PC-9 (cell line): ENCODE data around the gene BTAF1. TPM values are rescaled to one million over a fixed set of nuclear protein-coding genes. Genes with fewer than 3 reads are reported as not detected.

Experiments used
- BruUV-seq: library from RNA; stranded (reverse); fragments of 400-500 nt; replicated peaks from 2 replicates; lab custom pipeline; 2021; lab: Mats Ljungman, UMichigan
- CTCF ChIA-PET: fragments of 300-600 bp; sonication (Branson Sonifier 250); formaldehyde crosslinking; loops from one replicate; lab custom pipeline; 2022; ENCODE audit warnings: antibody characterized with exemption; lab: Charles Lee
- POLR2A ChIA-PET: fragments of 300-600 bp; sonication (Branson Sonifier 250); formaldehyde crosslinking; loops from one replicate; lab custom pipeline; 2022; ENCODE audit warnings: antibody characterized with exemption; ENCODE audit not compliant: unreplicated experiment; lab: Charles Lee
- DNase-seq, 2 experiments: peaks; one replicate each; pipeline versions ENCODE4 v3.0.0 to v3.0.0-alpha.2; 2015 to 2022; ENCODE audit warnings: mixed read lengths in 1 of 2
- H2AFZ ChIP-seq: fragments of 200-600 bp; sonication (generic); 2 replicates; pipeline ENCODE4 v1.8.1; 2017; ENCODE audit warnings: antibody characterized with exemption
- H3F3A ChIP-seq: fragments of 200-600 bp; sonication (generic); 2 replicates; pipeline ENCODE4 v1.8.1; 2017; ENCODE audit warnings: antibody characterized with exemption, mild to moderate bottlenecking, low read depth; ENCODE audit not compliant: insufficient read depth
- H3K27ac ChIP-seq: fragments of 200-600 bp; sonication (generic); 2 replicates; pipeline ENCODE4 v1.6.1; 2016; ENCODE audit warnings: mixed run types
- H3K27me3 ChIP-seq: fragments of 200-600 bp; sonication (generic); 2 replicates; pipeline ENCODE4 v1.6.1; 2016; ENCODE audit warnings: low read depth, mixed run types; ENCODE audit not compliant: insufficient read depth
- H3K36me3 ChIP-seq: fragments of 200-600 bp; sonication (generic); 2 replicates; pipeline ENCODE4 v1.6.1; 2016; ENCODE audit warnings: low read depth, mixed run types
- H3K4me1 ChIP-seq: fragments of 200-600 bp; sonication (generic); replicated peaks from 2 replicates; pipeline ENCODE4 v1.6.1; 2016; ENCODE audit warnings: mixed run types; ENCODE audit not compliant: insufficient read depth
- H3K4me2 ChIP-seq: fragments of 200-600 bp; sonication (generic); 2 replicates; pipeline ENCODE4 v1.6.1; 2017; ENCODE audit warnings: mixed run types
- H3K4me3 ChIP-seq: fragments of 200-600 bp; sonication (generic); 2 replicates; pipeline ENCODE4 v1.6.1; 2016; ENCODE audit warnings: mixed run types
- H3K79me2 ChIP-seq: fragments of 200-600 bp; sonication (generic); 2 replicates; pipeline ENCODE4 v1.6.1; 2017; ENCODE audit warnings: low read depth, mixed run types
- H3K9me2 ChIP-seq: fragments of 200-600 bp; sonication (generic); 2 replicates; pipeline ENCODE4 v1.8.1; 2017; ENCODE audit warnings: mild to moderate bottlenecking; ENCODE audit not compliant: insufficient read depth
- H3K9me3 ChIP-seq: fragments of 200-600 bp; sonication (generic); 2 replicates; pipeline ENCODE4 v1.8.1; 2016; ENCODE audit warnings: low read depth; ENCODE audit not compliant: insufficient read depth
- H4K20me1 ChIP-seq: fragments of 200-600 bp; sonication (generic); 2 replicates; pipeline ENCODE4 v1.8.1; 2017; ENCODE audit not compliant: insufficient read depth
- CTCF ChIP-seq: fragments of 200-600 bp; sonication (generic); conservative IDR thresholded peaks from 2 replicates; pipeline ENCODE4 v1.6.1; 2017; ENCODE audit warnings: mixed run types, antibody characterized with exemption, mild to moderate bottlenecking, moderate library complexity
- EZH2 ChIP-seq: fragments of 200-600 bp; sonication (generic); IDR thresholded peaks from 2 replicates; pipeline ENCODE4 v1.8.0; 2017; ENCODE audit warnings: antibody characterized with exemption, low read depth
- intact Hi-C: fragments of 100-400 bp; cut with micrococcal nuclease; formaldehyde crosslinking; loops from one replicate; pipeline ENCODE4 v1.10.0; 2022; ENCODE audit not compliant: unreplicated experiment
- total RNA-seq: library from RNA; stranded (reverse); gene quantifications from 2 replicates; pipeline ENCODE4 v1.2.3, GENCODE V29; 2021

BTAF1 gene
- total RNA-seq, 1 experiment from 2014 or later: 19.0 TPM

DNA sequence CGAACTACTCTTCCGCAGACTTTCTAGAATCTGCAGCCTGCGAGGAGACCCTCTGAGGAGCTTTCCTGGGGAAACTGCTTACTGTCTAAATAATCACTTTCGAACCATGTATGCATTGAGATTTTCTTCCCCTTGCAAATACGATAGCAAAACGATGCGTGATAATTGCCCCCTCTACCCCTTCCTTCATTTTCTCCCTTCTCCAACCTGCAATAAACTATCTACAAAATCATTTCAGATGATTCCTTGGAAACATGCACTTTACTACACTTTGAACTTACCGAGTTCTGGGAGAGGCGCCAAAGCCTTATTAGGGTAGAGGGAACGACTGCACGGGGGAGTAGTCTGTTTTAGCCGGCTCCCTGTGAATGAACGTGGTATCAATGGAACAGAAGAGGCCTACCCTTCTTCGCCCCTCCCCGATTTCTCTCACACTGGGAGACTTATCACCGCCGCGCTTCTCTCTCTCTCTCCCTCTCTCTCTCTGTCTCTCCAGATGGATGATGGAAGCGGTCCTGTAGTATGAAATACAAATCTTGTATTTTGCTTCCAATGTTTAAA, 14.4 kb upstream of the BTAF1 start, which contains the start of gene FGFBP3:
Gene FGFBP3, minus strand, starts transcription at position 370 of the 561 bp plus-strand sequence. CDS start 517 bp downstream, outside the sequence.
- POLR2A ChIA-PET: interaction anchor here (0.6 kb wide), 1 partner anchor 22 kb away, joined by 4 read pairs; no protein-coding TSS in a partner anchor
- peak within 1 kb of the TSS; percentile 72 for H3K4me3 ChIP-seq
- H3F3A ChIP-seq: peaks cover 7% of the 10 kb centered on the region; the same call in 1 of the 2 replicates
- peak within 1 kb of the TSS; percentile 91 for H2AFZ ChIP-seq
- H3K4me2 ChIP-seq: peak within 1 kb of the TSS; percentile 94
- BruUV-seq: no TSS peak
- CTCF ChIA-PET: no interaction called here
- intact Hi-C loops: loop anchor here (1.0 to 5.0 kb wide), 3 partner anchors 52 to 611 kb away; no protein-coding TSS in a partner anchor
- H3K27me3 ChIP-seq: no peaks in the 10 kb centered on the region
- DNase-seq: peak; percentile 8 to 40
- H3K27ac ChIP-seq: no peak within 1 kb of the TSS
- peaks cover 7% of the 10 kb centered on the region for H3K4me1 ChIP-seq
- no peaks in the 10 kb centered on the region for H4K20me1 ChIP-seq
- no peaks in the 10 kb centered on the region for H3K79me2 ChIP-seq
- no peaks in the 10 kb centered on the region for H3K9me3 ChIP-seq
- TF ChIP-seq CTCF: no peak
- TF ChIP-seq EZH2: no peak
- H3K36me3 ChIP-seq: no peaks in the 10 kb centered on the region; the same call in 1 of the 2 replicates
- no peaks in the 10 kb centered on the region for H3K9me2 ChIP-seq

DNA sequence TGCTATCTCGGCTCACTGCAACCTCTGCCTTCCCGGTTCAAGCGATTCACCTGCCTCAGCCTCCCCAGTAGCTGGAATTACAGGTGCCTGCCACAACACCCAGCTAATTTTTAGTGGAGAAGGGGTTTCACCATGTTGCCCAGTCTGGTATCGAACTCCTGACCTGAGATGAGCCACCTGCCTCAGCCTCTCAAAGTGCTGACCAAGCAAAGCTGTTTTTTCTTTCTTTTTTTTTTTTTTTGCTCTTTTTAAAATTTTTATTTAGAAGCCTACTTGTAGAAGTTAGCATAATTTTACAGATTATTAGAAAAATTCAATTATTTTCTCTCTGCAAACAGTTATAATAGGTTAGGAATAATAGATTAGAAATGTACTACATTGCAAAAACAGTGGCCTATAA, 13.1 kb upstream of the BTAF1 start:
- Histone ChIP-seq H3K9me3 (no peaks in the 10 kb centered on the region), H3K27ac (no peak overlapping the region), H3K4me1 (peaks cover 7% of the 10 kb centered on the region), H4K20me1 (no peaks in the 10 kb centered on the region), H3K36me3 (no peaks in the 10 kb centered on the region; the same call in 1 of the 2 replicates), H3K27me3 (no peaks in the 10 kb centered on the region), H3K79me2 (no peaks in the 10 kb centered on the region), H2AFZ (no peak overlapping the region), H3K9me2 (no peaks in the 10 kb centered on the region), H3K4me2 (no peak overlapping the region), H3F3A (peaks cover 7% of the 10 kb centered on the region; the same call in 1 of the 2 replicates), H3K4me3 (no peak overlapping the region)
- BruUV-seq: no TSS peak
- DNase-seq: no peak
- intact Hi-C loops: loop anchor here (10.0 kb wide), 2 partner anchors 524 to 1026 kb away; no protein-coding TSS in a partner anchor
- TF ChIP-seq CTCF (no peak), EZH2 (no peak)
- ChIA-PET POLR2A (no interaction called here), CTCF (interaction anchor here (0.6 kb wide), 1 partner anchor 149 kb away, joined by 3 read pairs; no protein-coding TSS in a partner anchor)

DNA sequence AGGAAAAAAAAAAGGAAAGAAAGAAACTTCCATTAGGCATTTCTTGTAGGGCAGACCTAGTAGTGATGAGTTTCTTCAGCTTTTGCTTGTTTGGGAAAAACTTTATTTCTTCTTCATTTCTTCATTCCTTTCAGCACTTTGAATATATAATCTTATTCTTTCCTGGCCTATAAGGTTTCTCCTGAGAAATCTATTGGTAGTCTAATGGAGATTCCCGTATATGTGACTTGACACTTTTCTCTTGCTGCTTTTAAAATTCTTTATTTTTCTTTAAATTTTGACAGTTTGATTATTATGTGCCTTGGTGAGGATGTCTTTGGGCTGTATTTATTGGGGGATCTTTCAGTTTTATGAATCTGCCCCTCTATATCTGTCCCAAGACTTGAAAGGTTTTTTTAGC, 3.9 kb upstream of the BTAF1 start:
- Histone ChIP-seq H3K79me2 (peaks cover 10% of the 10 kb centered on the region), H3K9me3 (no peaks in the 10 kb centered on the region), H2AFZ (no peak overlapping the region), H3K4me3 (no peak overlapping the region), H3K4me1 (peaks cover 5% of the 10 kb centered on the region; the same call in 1 of the 2 replicates), H3K27me3 (no peaks in the 10 kb centered on the region), H3K36me3 (no peaks in the 10 kb centered on the region), H4K20me1 (no peaks in the 10 kb centered on the region), H3K27ac (no peak overlapping the region), H3K4me2 (no peak overlapping the region), H3F3A (no peaks in the 10 kb centered on the region), H3K9me2 (no peaks in the 10 kb centered on the region)
- ChIA-PET POLR2A (no interaction called here), CTCF (no interaction called here)
- TF ChIP-seq CTCF: no peak
- no peak for TF ChIP-seq EZH2
- BruUV-seq: no TSS peak
- DNase-seq: no peak
- intact Hi-C loops: loop anchor here (10.0 kb wide), 2 partner anchors 515 to 1035 kb away; no protein-coding TSS in a partner anchor
